Measurements from ENCODE around the gene THAP4.

- TF ChIP-seq CTCF (IDR thresholded peaks at IDR 0.05; ENCODE audit: insufficient read depth, low read length, poor library complexity, severe bottlenecking): no peak
- TF ChIP-seq EZH2phosphoT487 (conservative IDR thresholded peaks at IDR 0.05; ENCODE audit: low read length): no peak
Measured at GRCh38 chr2:241616168-241617125, 20.5 kb downstream of the THAP4 start.

Measured in SU-DHL-6 (cell line).